GM19023 (cell line): ENCODE measurements around the gene CDH13.

ENCODE experiments used
- ATAC-seq: cut with Tn5 transposase; IDR thresholded peaks from one replicate; pipeline ENCODE4 v1.9.1; 2021; ENCODE audit warnings: mild to moderate bottlenecking, moderate library complexity; ENCODE audit not compliant: unreplicated experiment

CDH13 gene

GRCh38 chr16:83802554-83803205 is 1175.9 kb downstream of the CDH13 start:
- no peak for ATAC-seq

- no peak for ATAC-seq
Measured at GRCh38 chr16:83803811-83804210, 1177.0 kb downstream of the CDH13 start.

GRCh38 chr16:83804366-83804765 is 1177.6 kb downstream of the CDH13 start:
- no peak for ATAC-seq

DNA sequence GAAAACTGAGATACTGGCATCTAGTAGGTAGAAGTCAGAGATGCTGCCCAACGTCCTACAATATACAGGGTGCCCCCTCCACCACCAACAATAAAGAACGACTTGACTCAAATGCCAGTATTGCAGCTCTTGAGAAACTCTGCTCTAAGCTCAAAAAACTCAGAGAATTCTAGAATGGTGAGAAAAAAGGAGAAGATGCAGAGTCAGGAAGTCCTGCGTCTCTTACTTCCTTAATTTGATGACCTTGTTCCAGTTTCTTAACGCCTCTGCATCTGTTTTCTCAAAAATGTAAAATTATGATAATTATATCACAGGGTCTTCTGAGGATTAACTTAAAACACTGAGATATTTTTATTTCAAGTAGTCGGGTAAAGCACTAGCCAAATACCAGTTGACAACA is 1179.3 kb downstream of the CDH13 start:
- no peak for ATAC-seq

DNA sequence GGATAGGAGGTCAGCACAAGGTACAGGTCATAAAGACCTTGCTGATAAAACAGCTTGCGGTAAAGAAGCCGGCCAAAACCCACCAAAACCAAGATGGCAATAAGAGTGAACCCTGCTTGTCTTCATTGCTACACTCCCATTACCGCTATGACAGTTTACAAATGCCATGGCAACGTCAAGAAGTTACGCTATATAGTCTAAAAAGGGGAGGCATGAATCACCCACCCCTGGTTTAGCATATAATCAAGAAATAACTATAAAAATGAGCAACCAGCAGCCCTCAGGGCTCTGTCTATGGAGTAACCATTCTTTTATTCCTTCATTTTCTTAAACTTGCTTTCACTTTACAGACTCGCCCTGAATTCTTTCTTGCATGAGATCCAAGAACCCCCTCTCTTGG is 1180.0 kb downstream of the CDH13 start:
- no peak for ATAC-seq

GRCh38 chr16:83807327-83807709 is 1180.5 kb downstream of the CDH13 start:
- peak; percentile 2 for ATAC-seq

DNA sequence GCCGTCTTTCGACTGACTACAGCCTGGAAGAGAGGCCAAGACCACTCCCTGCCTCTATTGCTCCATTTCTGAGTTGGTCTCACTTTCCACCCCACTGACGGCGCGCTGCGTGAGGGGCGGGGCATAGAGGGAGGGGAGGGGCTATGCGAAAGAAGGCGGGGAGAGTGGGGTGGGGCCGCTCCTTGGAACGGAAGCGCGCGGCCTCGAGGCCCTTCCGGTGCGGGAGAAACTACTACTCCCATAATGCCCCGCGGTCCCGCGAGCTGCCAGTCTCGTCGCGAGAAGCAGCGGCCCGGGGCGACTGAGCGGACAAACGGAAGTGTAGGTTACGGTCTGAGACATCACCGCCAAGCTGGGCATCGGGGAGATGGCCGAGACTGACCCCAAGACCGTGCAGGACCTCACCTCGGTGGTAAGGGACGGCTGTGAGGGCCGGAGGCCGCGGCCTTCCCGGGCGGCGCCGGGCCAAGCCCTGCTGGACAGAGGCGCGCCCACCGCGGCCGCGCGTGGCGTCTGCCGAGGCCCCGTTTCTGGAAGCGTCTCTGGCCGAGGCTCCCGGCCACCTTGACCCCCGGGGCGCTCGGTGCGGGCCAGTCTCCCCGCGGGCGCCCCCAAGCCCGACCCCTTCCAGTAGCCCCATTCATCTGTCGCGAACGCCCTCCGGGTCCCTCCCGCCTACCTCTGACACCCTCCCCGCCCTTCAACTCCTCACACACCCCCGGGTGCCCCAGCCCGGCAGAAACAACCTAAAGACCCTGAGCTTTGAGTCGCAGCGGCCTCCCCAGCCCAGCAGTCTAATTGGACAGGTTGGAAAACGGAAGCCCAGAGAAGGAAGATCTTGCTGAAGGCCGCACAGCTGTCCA is 1181.2 kb downstream of the CDH13 start, which contains the start of gene HSBP1:
HSBP1 (plus strand) TSS at position 269 of the 863 bp plus-strand sequence; CDS start at position 368, 99 bp downstream.
- peak; percentile 95 for ATAC-seq

GRCh38 chr16:83808573-83809014 is 1181.8 kb downstream of the CDH13 start:
- ATAC-seq = no peak

DNA sequence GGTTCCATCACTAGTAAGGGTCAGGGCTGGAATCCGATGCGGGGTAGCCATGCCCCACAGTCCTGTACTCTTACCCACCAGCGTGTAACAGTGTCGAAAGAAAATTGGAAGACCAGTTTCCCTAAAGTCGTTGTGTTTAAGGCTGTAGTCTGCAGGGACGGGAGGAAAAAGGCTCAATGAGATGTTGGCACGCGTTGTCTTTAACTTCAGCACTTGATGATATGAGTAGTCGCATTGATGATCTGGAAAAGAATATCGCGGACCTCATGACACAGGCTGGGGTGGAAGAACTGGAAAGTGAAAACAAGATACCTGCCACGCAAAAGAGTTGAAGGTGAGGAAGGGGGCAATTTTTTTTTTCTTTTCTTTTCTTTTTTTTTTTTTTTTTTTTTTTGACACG is 1182.3 kb downstream of the CDH13 start:
- no peak for ATAC-seq

- ATAC-seq = no peak
Measured at GRCh38 chr16:83810901-83811300, 1184.1 kb downstream of the CDH13 start.

GRCh38 chr16:83813823-83814658 is 1187.3 kb downstream of the CDH13 start:
- no peak for ATAC-seq

GRCh38 chr16:83814659-83814985 is 1187.9 kb downstream of the CDH13 start:
- ATAC-seq = no peak

DNA sequence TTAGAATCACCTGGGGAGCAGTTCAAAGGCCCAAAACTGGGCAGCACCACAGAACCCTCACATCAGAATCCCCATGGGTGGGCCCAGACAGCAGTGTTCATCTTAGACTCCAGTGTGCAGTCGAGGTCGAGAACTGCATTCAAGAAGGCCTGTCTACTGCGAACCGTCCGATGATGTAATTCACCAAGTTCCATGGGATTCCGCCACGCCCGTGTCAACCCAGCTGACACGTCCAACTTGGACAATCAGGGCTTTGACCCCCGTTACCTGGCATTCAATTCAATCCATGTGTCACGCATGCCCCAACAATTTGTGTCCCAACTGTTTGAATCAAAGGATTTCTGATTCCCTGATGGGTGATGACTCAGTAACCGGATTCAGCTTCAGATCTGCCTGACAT is 1190.3 kb downstream of the CDH13 start:
- ATAC-seq = no peak

DNA sequence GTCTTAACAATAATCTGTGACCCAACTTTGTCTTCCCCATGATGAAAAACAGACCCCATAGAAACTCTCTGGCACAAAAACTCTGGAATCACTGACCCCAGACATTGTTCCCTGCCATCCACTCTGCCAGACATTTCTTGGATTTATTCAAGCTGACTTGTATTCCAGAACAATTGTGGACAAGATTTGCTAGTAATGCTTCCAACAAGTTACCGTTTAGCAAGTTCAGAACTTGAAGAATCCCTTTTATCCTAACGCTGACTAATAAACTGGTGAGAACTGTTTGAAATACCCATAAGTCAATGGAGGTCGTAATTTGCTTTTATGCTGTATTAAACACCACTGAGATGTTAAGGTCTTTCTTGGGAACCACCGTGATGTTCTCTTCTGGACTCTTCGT is 1191.5 kb downstream of the CDH13 start:
- no peak for ATAC-seq

DNA sequence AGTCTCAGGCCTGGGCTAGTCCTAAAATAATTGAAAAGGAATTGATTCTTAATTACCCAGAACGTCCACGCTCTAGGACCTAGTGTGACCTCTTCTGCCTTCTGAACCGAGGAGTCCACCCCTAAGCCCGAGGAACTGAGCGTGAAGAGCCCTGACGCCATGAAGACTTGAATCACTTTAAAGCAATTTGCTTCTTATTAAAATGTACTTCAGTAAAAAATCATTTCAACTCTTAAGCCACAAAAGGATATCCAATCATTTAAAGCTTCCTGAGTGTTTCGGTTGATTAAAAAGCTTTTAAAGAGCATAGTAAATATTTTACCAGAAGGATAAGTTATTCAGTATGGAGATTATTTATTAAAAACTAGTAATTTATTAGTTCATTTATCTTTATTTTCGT is 1192.6 kb downstream of the CDH13 start:
- no peak for ATAC-seq

DNA sequence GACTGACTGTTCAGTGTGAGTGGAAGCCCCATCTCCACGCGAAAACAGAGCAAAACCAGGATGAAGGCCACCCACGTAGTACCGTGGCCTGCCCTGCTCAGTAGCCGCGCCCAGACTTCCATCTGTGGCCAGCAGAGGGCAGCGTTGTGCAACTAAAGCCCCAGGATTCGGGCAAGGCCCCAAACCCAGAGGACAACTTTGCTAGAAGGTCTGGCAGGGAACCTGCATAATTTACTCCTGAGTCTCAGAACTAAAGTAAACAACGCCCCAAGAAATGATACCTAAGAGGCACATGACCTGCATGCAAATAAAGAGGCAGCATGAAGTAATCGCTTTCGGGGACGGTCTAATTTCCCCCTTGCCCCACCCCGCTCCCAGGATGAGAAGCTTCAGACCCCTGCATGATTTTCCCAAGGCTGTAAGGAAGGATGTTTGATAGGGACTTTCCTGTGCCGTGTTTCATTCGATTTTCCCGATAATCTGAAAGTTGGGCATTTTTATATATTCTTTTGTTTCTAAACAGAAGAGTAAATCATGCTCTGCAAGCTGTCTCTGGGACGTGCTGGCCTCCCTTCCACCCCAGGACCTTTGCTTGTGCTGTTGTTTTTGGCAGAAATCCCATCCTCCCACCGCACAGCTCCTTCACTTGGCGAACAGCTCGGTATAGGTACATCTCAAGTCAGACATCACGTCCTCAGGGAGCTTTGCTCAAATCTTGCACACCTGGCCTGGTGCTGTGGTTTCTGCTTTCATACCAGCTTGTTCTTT is 1199.6 kb downstream of the CDH13 start:
- no peak for ATAC-seq

- no peak for ATAC-seq
Measured at GRCh38 chr16:83830091-83830768, 1203.5 kb downstream of the CDH13 start.

DNA sequence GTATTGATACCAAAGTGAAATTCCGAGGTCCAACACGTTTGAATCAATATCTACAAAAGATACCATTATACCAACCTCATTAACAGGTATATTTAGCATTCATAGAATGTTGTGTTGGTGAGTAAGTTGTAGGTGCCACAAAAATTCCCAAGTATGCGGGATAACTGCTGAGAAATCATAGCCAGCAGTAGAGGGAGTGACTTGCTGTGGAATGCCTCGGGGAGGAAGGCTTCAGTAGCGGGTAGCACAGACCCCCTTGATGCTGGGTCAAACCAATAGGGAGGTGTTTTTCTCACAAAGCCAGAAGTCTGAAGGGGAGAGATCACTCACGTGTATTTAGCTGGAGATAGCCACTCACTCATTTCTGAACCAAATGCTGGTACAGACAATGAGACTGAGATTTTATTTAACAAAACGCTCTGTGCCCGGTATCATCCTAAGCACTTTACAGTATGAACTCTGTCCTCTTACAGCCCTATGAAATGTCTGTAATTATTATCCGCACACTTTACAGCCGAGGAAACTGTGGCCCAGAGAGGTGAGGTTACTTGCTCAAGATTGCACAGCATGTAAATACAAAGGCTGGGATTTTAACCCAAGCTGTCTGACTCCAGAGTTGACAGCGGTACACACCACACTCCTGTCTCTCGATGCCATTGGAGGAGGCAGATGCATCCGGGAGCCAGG is 1204.1 kb downstream of the CDH13 start:
- ATAC-seq = no peak

- ATAC-seq = no peak
Measured at GRCh38 chr16:83831456-83831987, 1204.8 kb downstream of the CDH13 start.
